ENCODE measurements around the gene MACROD1. TPM values are rescaled to one million over a fixed set of nuclear protein-coding genes. Genes with fewer than 3 reads are reported as not detected.

The MACROD1 gene
- total and polyA plus RNA-seq, 8 donors = 13.5 to 25.1 (median 20.3) TPM

GRCh38 chr11:64003807-64004589 lies 161.9 kb downstream of the MACROD1 start:
- DNase-seq = no peak
- Histone ChIP-seq H3K9me3 (no peaks in the 10 kb centered on the region), H3K4me1 (peaks cover 35 to 54% of the 10 kb centered on the region in 2 donors), H3K36me3 (peaks cover 0 to 2% of the 10 kb centered on the region in 2 donors), H3K4me3 (no peak overlapping the region), H3K27me3 (peaks cover 0 to 81% of the 10 kb centered on the region in 2 donors), H3K27ac (no peak overlapping the region)
- intact Hi-C loops (cut with DNase I) = no loop called here
- no peak for ATAC-seq
- TF ChIP-seq CTCF (IDR thresholded peaks at IDR 0.05) = no peak

- H3K27ac ChIP-seq = no peak overlapping the region
- peak in 1 of 4 donors; percentile 64 for DNase-seq
- TF ChIP-seq CTCF (IDR thresholded peaks at IDR 0.05) = no peak
- no peak overlapping the region for H3K4me3 ChIP-seq
- H3K9me3 ChIP-seq = no peaks in the 10 kb centered on the region
- intact Hi-C loops (cut with DNase I) = loop anchor here in 1 of 2 donors (2.0 kb wide), 1 partner anchor 147 kb away; no protein-coding TSS in a partner anchor
- H3K36me3 ChIP-seq = peaks cover 0 to 25% of the 10 kb centered on the region in 2 donors
- H3K4me1 ChIP-seq = peaks cover 23 to 44% of the 10 kb centered on the region in 2 donors
- ATAC-seq = no peak
- peaks cover 0 to 60% of the 10 kb centered on the region in 2 donors for H3K27me3 ChIP-seq
Observed at GRCh38 chr11:64001484-64002420, 164.2 kb downstream of the MACROD1 start.

- peaks cover 22 to 43% of the 10 kb centered on the region in 2 donors for H3K4me1 ChIP-seq
- intact Hi-C loops (cut with DNase I) = loop anchor here in 1 of 2 donors (2.0 kb wide), 1 partner anchor 148 kb away; no protein-coding TSS in a partner anchor
- H3K4me3 ChIP-seq = peak overlapping the region; percentile 26 to 29
- ATAC-seq = no peak
- DNase-seq = no peak
- H3K36me3 ChIP-seq = peaks cover 0 to 33% of the 10 kb centered on the region in 2 donors
- peaks cover 0 to 51% of the 10 kb centered on the region in 2 donors for H3K27me3 ChIP-seq
- H3K27ac ChIP-seq = no peak overlapping the region
- TF ChIP-seq CTCF (IDR thresholded peaks at IDR 0.05) = no peak
- H3K9me3 ChIP-seq = no peaks in the 10 kb centered on the region
Observed at GRCh38 chr11:64000740-64001483, 165.0 kb downstream of the MACROD1 start.

GRCh38 chr11:64000026-64000739 lies 165.7 kb downstream of the MACROD1 start:
- H3K27ac ChIP-seq = no peak overlapping the region
- peaks cover 0 to 40% of the 10 kb centered on the region in 2 donors for H3K36me3 ChIP-seq
- peaks cover 0 to 48% of the 10 kb centered on the region in 2 donors for H3K27me3 ChIP-seq
- peaks cover 22 to 43% of the 10 kb centered on the region in 2 donors for H3K4me1 ChIP-seq
- H3K9me3 ChIP-seq = no peaks in the 10 kb centered on the region
- TF ChIP-seq CTCF (IDR thresholded peaks at IDR 0.05) = peak; percentile 71 to 82
- peak in 3 of 4 donors; percentile 56 to 92 (median 78) for DNase-seq
- intact Hi-C loops (cut with DNase I) = loop anchor here in 1 of 2 donors (2.0 kb wide), 1 partner anchor 149 kb away; no protein-coding TSS in a partner anchor
- ATAC-seq = peak; percentile 90
- peak overlapping the region; percentile 26 to 29 for H3K4me3 ChIP-seq
